ENCODE results near the gene TRIM66.

TRIM66 gene

DNA sequence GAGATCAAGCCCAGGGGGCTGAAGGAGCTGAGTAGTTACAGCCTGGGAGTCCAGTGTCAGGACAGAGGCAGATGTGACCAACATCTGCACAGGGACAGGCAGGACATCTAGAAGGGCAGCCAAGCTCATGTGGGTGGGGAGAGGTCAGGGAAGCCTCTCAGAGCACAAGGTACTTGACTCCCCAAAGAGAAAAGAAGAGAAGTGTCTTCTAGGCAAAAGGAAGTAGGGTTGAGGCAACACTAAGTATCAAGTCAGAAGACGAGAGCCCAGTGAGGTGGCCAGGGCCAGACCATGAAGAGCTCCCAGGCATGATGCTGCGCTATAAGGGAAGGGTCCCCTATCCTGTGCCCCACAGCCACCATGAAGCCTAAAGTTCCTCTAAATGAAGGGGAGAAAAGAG lies 21.7 kb upstream of the TRIM66 start:
- DNase-seq (ENCODE audit: low read depth, low spot score): no peak
- no peak overlapping the region for H3K4me3 ChIP-seq (ENCODE audit: low read depth, low read length)
- POLR2A ChIA-PET: no interaction called here
- CTCF ChIA-PET: interaction anchor here (0.9 kb wide), 1 partner anchor 21 kb away, joined by 3 read pairs; no protein-coding TSS in a partner anchor
- TF ChIP-seq, protein P1, sequence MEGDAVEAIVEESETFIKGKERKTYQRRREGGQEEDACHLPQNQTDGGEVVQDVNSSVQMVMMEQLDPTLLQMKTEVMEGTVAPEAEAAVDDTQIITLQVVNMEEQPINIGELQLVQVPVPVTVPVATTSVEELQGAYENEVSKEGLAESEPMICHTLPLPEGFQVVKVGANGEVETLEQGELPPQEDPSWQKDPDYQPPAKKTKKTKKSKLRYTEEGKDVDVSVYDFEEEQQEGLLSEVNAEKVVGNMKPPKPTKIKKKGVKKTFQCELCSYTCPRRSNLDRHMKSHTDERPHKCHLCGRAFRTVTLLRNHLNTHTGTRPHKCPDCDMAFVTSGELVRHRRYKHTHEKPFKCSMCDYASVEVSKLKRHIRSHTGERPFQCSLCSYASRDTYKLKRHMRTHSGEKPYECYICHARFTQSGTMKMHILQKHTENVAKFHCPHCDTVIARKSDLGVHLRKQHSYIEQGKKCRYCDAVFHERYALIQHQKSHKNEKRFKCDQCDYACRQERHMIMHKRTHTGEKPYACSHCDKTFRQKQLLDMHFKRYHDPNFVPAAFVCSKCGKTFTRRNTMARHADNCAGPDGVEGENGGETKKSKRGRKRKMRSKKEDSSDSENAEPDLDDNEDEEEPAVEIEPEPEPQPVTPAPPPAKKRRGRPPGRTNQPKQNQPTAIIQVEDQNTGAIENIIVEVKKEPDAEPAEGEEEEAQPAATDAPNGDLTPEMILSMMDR (IDR thresholded peaks at IDR 0.05; ENCODE audit: insufficient read depth, low read length, missing control alignments): no peak

DNA sequence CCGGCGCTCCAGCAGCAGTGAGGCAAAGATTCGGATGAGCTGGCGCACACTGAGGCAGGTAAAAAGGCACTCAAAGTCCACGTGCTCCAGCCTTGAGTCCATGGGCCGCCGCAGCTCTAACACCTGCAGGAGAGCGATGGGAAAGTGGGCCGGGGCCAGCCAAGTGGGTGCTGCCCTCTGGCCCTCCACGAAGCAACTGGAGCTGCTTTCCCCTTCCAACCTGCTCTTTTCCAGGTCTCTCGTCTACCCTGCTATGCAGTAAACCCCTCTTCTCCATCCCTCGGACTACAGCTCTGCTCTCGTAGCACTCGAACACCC lies 20.1 kb upstream of the TRIM66 start:
- H3K4me3 ChIP-seq (ENCODE audit: low read depth, low read length): no peak overlapping the region
- POLR2A ChIA-PET: no interaction called here
- no peak for DNase-seq (ENCODE audit: low read depth, low spot score)
- TF ChIP-seq, protein P1 (IDR thresholded peaks at IDR 0.05; ENCODE audit: insufficient read depth, low read length, missing control alignments): no peak
- CTCF ChIA-PET: interaction anchor here (1.3 kb wide), 1 partner anchor 108 kb away, joined by 3 read pairs; no protein-coding TSS in a partner anchor

DNA sequence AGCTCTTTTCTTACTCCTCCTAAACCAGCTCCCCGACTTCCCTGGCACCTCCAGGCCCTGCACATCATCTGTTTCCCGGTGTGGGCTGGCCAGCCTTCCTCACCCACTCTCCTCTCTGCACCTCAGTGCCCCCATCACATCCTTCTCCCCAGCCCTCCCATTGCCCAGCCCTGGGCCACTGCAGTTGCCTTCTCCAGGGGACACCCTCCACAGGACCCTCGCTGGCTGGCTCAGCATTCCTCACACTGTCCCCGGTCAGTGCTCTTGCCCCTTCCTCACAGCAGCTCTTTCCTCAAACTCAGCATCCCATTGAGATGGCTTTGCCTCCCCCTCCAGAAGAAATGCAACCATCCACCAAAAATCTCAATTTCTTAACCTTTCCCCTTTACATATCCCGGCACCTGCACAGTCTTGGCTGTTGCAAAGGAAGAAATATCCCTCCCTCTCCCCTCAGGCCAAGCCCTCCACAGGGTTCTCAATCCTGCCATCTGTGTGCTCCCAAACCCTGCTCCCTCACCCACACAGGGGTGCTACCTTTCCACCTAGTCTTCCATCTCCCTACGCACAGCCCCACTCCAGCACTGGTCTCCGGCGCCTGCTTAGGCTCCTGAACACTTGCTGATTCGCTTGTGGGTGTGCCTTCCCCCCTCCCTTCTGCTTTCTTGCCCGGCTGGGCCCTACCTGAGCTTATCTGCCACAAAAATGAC lies 19.6 kb upstream of the TRIM66 start:
- POLR2A ChIA-PET: no interaction called here
- no peak for DNase-seq (ENCODE audit: low read depth, low spot score)
- no peak overlapping the region for H3K4me3 ChIP-seq (ENCODE audit: low read depth, low read length)
- TF ChIP-seq, protein P1 (IDR thresholded peaks at IDR 0.05; ENCODE audit: insufficient read depth, low read length, missing control alignments): no peak
- CTCF ChIA-PET: interaction anchor here (1.3 to 1.8 kb wide), 2 partner anchors 17 to 109 kb away, joined by 3 to 4 read pairs; no protein-coding TSS in a partner anchor

DNA sequence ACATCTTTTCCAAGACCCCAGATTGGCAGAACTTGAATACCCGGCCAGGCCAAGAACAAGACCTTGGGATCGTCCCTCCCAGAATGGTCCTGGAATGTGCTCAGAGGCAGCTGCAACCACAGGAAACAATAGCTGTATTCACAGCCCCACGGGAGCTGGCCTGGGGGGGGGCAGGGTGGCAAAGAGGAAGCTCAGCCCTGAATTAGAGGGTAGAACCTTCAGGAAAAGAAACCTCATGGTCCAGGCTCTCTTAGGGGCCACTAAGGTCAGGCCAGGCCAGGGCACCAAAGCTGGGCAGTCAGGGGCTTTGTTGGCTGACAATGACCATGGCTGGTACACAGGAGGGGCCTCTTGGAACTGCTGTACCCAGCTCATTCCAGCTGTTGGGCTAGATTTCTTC lies 17.4 kb upstream of the TRIM66 start:
- ChIA-PET POLR2A (interaction anchor here (0.9 to 2.7 kb wide), 4 partner anchors 9 to 110 kb away, joined by 3 to 21 read pairs (median 3); a partner anchor contains a TSS), CTCF (interaction anchor here (0.6 to 1.7 kb wide), 6 partner anchors 16 to 260 kb away, joined by 3 to 7 read pairs (median 4); no protein-coding TSS in a partner anchor)
- DNase-seq (ENCODE audit: low read depth, low spot score): no peak
- TF ChIP-seq, protein P1 (IDR thresholded peaks at IDR 0.05; ENCODE audit: insufficient read depth, low read length, missing control alignments): no peak
- H3K4me3 ChIP-seq (ENCODE audit: low read depth, low read length): no peak overlapping the region

DNA sequence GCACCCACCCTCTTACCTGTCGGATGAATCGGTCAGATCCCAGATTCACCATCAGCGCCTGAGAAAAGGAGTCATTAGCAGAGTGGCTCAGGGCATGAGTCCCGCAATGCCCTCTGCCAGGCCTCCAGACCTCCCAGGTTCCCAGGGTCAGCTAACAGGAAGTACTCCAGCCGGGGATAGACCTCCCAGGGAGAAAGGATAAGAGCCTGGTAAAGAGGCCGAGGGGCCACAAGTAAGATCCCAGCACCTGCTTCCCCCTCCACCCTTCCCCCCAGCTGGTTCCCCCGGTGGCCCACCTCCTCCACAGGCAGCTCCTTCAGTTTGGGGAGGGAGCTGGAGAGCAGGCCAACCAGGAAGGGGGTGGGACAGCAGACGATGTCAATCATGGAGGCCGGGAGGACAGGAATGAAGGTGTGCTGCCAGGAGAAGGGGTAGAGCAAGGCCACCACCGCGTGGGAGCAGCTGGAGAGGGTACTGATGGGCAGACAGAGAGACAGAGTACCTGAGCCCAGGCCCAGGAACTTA lies 16.5 kb upstream of the TRIM66 start:
- TF ChIP-seq, protein P1 (IDR thresholded peaks at IDR 0.05; ENCODE audit: insufficient read depth, low read length, missing control alignments): no peak
- ChIA-PET CTCF (interaction anchor here (0.6 to 1.6 kb wide), 4 partner anchors 10 to 125 kb away, joined by 4 to 6 read pairs (median 5); no protein-coding TSS in a partner anchor), POLR2A (interaction anchor here (1.1 to 2.7 kb wide), 2 partner anchors 9 to 10 kb away, joined by 4 to 21 read pairs; no protein-coding TSS in a partner anchor)
- H3K4me3 ChIP-seq (ENCODE audit: low read depth, low read length): no peak overlapping the region
- DNase-seq (ENCODE audit: low read depth, low spot score): no peak

DNA sequence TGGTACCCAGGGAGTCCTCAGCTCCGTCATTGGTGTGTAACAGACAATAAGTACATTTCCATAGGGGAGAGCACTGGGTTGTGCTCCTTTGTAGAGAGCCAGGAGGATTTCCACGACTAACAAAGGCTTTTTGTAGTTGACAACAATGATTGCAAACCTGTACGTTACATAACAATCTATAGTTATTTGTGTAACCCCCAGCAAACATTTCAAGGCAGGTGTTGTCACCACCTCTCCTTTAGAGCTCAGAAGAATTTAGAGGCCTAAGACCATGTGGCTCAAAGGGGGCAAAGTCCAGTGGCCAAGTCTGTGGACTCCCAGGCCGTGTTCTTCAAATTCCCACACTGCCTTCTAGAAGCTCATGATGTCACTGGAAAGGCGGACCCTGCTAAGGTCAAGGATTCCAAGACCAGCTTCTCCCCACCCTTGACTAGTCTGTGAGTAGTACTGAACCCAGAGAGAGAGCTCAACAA lies 15.9 kb upstream of the TRIM66 start:
- DNase-seq (ENCODE audit: low read depth, low spot score): no peak
- no peak overlapping the region for H3K4me3 ChIP-seq (ENCODE audit: low read depth, low read length)
- CTCF ChIA-PET: interaction anchor here (0.6 to 1.6 kb wide), 3 partner anchors 10 to 164 kb away, joined by 3 to 6 read pairs (median 5); no protein-coding TSS in a partner anchor
- POLR2A ChIA-PET: interaction anchor here (1.1 to 2.7 kb wide), 2 partner anchors 9 to 11 kb away, joined by 4 to 21 read pairs; no protein-coding TSS in a partner anchor
- TF ChIP-seq, protein P1 (IDR thresholded peaks at IDR 0.05; ENCODE audit: insufficient read depth, low read length, missing control alignments): no peak

Measured in AG04449 (cell line).